SK-N-SH treated with all-trans-retinoic acid at 6 μM for 48 hours (cell line): ENCODE data around the gene LIN7B.

Experiments
- CREB5 ChIP-seq: fragments of 250-450 bp; sonication (Bioruptor Pico); IDR thresholded peaks from 2 replicates; pipeline ENCODE4 v1.5.1; 2020; ENCODE audit warnings: low read depth, mild to moderate bottlenecking, moderate library complexity
- PATZ1 ChIP-seq: fragments of 250-450 bp; sonication (Bioruptor Pico); IDR thresholded peaks from 2 replicates; pipeline ENCODE4 v1.8.0; 2020; ENCODE audit warnings: mild to moderate bottlenecking, moderate library complexity, borderline replicate concordance
- ZNF565 ChIP-seq: fragments of 450-650 bp; formaldehyde crosslinking; conservative IDR thresholded peaks from 2 replicates; pipeline ENCODE4 v1.5.0; 2020; ENCODE audit warnings: low read depth, mild to moderate bottlenecking, moderate library complexity
- ZNF70 ChIP-seq: fragments of 450-650 bp; formaldehyde crosslinking; IDR thresholded peaks from 2 replicates; pipeline ENCODE4 v1.5.0; 2020; ENCODE audit warnings: mild to moderate bottlenecking, moderate library complexity

- no peak for TF ChIP-seq PATZ1
- no peak for TF ChIP-seq CREB5 (CRISPR knock-in tag)
- TF ChIP-seq ZNF70 (CRISPR knock-in tag): no peak
- TF ChIP-seq ZNF565 (CRISPR knock-in tag): no peak
Measured at GRCh38 chr19:49151267-49152118, 37.3 kb downstream of the LIN7B start.
